DND-41 (cell line): ENCODE data around the gene RPL5.

Experiments
- EZH2 ChIP-seq: IDR thresholded peaks from 3 replicates; pipeline ENCODE4 v1.6.1; 2012; ENCODE audit warnings: borderline replicate concordance, low read depth, mild to moderate bottlenecking, moderate library complexity, low read length, inconsistent platforms; ENCODE audit not compliant: severe bottlenecking
- TF ChIP-seq, protein P1 (sequence below): IDR thresholded peaks from 2 replicates; pipeline ENCODE4 v1.5.1; 2012; ENCODE audit warnings: borderline replicate concordance, low read length, moderate library complexity, mild to moderate bottlenecking; ENCODE audit not compliant: poor library complexity, severe bottlenecking; ENCODE audit errors: extremely low read depth

DNA sequence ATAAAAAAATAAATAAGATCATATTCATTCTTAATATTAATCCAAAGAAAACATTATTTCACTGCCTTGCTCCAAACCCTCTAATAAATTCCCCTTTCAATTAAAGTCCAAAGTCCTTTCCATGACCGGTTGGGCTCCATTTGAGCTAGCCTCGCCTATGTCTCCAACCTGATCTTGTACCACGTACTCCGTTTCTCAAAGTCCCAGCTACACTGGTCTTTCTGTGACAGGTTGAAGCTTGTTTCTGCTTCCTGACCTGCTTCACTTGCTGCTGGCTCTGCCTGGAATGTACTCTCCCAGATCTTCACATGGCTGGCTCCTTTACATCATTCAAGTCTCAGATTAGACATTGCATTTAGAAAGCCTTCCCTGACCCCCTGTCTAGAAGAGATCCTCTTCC, 16.4 kb downstream of the RPL5 start:
- TF ChIP-seq, protein P1, sequence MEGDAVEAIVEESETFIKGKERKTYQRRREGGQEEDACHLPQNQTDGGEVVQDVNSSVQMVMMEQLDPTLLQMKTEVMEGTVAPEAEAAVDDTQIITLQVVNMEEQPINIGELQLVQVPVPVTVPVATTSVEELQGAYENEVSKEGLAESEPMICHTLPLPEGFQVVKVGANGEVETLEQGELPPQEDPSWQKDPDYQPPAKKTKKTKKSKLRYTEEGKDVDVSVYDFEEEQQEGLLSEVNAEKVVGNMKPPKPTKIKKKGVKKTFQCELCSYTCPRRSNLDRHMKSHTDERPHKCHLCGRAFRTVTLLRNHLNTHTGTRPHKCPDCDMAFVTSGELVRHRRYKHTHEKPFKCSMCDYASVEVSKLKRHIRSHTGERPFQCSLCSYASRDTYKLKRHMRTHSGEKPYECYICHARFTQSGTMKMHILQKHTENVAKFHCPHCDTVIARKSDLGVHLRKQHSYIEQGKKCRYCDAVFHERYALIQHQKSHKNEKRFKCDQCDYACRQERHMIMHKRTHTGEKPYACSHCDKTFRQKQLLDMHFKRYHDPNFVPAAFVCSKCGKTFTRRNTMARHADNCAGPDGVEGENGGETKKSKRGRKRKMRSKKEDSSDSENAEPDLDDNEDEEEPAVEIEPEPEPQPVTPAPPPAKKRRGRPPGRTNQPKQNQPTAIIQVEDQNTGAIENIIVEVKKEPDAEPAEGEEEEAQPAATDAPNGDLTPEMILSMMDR = no peak
- no peak for TF ChIP-seq EZH2
